OCI-LY7 (cell line): ENCODE measurements around the gene FGA.

Experiments
- EZH2phosphoT487 ChIP-seq: fragments of 200-600 bp; sonication (generic); IDR thresholded peaks from 2 replicates; pipeline ENCODE4 v1.6.1; 2018; ENCODE audit warnings: low read depth, borderline replicate concordance, mild to moderate bottlenecking, mixed run types, antibody characterized with exemption, low read length, moderate library complexity, mixed read lengths
- TF ChIP-seq, protein P1 (sequence below): fragments of 200-600 bp; sonication (generic); conservative IDR thresholded peaks from 2 replicates; pipeline ENCODE4 v1.5.1; 2014; ENCODE audit warnings: mild to moderate bottlenecking, antibody characterized with exemption, low read length, moderate library complexity, mixed read lengths

DNA sequence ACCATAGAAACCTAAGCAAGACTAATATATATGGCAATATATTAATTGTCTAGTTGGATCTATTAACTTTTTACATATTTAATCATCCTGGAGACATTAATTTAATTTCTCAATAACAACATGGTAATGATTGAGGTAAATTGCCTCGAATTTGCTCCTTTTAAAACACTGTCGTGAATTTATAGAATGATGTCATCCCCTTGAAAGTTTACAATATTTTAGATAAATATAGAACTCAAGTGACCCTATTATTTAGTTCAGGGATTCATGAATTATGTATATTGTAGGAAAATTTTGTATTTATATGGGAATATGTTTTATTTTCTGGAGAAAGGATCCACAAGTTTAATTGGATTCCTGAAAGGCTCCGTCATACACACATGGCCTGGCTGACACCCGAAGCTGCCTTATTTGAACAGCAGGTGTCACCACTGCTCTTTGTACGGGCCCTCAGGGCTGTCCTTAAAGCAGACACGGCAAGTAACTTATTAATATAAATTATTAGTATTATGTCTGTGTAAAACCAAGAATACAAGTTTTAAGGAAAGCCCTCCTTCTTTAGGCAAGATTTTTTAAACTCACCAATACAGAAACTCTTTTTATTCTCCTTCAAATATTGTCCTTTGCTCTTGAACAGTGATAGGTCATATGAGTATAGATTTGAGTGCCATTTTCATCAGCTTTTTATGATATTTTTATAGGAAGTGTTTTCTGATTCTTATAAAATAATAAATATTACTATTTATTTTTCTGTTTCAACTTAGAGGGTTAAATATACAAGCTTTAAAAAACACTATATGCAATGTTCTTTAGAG, 38.5 kb downstream of the FGA start:
- TF ChIP-seq, protein P1, sequence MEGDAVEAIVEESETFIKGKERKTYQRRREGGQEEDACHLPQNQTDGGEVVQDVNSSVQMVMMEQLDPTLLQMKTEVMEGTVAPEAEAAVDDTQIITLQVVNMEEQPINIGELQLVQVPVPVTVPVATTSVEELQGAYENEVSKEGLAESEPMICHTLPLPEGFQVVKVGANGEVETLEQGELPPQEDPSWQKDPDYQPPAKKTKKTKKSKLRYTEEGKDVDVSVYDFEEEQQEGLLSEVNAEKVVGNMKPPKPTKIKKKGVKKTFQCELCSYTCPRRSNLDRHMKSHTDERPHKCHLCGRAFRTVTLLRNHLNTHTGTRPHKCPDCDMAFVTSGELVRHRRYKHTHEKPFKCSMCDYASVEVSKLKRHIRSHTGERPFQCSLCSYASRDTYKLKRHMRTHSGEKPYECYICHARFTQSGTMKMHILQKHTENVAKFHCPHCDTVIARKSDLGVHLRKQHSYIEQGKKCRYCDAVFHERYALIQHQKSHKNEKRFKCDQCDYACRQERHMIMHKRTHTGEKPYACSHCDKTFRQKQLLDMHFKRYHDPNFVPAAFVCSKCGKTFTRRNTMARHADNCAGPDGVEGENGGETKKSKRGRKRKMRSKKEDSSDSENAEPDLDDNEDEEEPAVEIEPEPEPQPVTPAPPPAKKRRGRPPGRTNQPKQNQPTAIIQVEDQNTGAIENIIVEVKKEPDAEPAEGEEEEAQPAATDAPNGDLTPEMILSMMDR, result peak; percentile 95
- no peak for TF ChIP-seq EZH2phosphoT487
